HG02759 (cell line): ENCODE measurements around the gene C17orf50.

Experiments used
- ATAC-seq: cut with Tn5 transposase; IDR thresholded peaks from one replicate; pipeline ENCODE4 v1.9.1; 2021; ENCODE audit warnings: mild to moderate bottlenecking, moderate library complexity; ENCODE audit not compliant: unreplicated experiment

The C17orf50 gene

GRCh38 chr17:35733366-35733765 lies 27.3 kb upstream of the C17orf50 start:
- no peak for ATAC-seq

GRCh38 chr17:35734396-35734795 lies 26.3 kb upstream of the C17orf50 start:
- ATAC-seq = no peak

GRCh38 chr17:35735036-35735805 lies 25.5 kb upstream of the C17orf50 start:
- no peak for ATAC-seq

DNA sequence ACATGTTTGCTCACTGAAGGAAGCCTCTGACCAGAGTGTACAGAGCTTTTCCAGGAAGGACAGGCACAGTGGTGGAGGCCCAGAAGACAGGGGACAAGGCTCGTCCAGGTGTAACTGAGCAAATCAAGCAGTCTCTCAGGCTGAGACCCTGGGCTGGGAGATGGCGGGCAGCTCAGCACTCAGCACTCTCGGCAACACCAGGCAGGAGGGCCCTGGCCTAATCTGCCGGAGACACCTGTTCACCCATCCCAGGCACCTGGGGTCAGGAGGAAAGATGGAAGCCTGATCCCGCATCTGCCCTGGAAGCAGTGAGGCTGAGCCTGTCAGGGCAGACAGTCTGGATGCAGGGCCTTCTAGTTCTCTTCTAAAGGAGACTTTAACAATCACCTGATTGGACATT lies 24.5 kb upstream of the C17orf50 start:
- no peak for ATAC-seq

DNA sequence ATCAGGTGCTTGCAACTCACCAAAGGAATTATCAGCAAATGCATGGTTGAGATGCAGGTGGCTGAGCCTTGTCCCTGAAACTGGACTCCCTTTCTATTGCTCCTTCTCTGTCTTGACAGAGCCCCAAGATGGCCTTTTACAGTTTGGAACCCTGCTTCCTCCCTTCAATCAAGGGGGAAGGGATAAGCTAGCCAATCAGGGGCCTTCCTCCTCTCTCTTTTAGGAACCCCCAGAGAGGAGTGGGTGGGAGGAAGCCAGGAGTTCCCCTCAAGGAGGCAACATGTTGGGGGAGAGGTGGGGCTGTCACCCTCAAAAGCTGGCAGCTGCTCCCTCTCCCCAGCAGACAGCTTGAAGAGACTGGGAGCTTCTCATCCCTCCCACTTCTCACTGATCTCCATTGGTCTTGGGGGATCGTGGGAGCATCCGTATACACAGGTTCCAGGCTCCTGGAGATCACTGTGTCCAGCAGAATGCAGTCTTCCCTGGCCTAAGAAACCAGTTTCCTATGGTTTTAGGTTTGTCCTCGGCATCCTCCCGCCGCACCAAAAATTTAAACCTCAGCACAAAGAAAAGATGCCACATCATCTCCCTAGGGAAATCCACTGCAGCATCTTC lies 22.1 kb upstream of the C17orf50 start:
- no peak for ATAC-seq

GRCh38 chr17:35740216-35740615 lies 20.5 kb upstream of the C17orf50 start:
- ATAC-seq = no peak

- no peak for ATAC-seq
These were observed 19.4 kb upstream of the C17orf50 start for GRCh38 chr17:35740997-35741931.

DNA sequence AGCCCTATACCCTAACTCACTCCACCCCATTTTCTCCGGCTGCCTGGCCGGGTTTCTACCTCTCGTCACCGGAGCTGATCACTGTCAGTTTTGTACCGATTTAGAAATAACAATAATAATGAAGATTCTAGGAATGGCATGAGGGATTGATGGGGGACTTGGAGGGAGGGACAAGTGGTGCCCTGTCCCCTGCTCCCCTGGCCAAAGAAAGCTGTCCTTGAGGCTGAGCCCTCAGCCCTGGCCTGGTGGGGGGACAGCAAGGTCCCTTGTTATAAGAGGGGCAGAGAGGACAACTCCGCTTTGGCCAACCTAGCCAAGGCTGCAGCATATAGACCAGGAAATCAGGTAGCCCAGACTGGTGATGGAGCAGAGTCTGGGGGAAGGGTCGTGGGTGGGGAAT lies 18.2 kb upstream of the C17orf50 start:
- no peak for ATAC-seq

DNA sequence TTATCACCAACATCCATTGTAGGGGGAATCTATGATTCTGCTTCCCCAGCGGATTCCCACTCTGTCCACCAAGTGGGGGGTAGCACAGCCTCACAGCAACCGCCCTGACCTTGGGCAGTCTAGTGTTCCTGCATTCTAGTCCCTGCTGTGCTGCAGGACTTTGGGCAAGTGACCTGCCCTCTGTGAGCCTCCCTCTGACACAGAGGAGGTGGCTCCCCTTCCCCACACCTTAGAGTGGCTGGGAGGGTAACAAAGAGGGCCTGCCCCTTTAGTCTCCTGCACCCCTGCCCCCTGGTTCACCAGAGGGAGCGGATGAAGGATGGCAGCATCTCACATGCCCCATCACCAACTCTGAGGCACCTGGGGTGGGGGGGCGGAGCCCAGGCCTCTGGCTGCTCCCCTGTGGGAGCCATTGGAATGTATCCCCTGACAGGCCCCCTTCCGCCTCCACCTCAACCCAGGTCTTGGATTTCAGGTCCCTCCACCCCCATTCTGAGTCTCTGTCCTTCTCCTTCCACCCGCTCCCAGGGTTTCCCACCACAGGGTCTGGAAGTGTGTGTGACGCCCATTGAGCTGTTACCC lies 17.7 kb upstream of the C17orf50 start:
- ATAC-seq = no peak

GRCh38 chr17:35743626-35744328 lies 16.9 kb upstream of the C17orf50 start:
- no peak for ATAC-seq

GRCh38 chr17:35744830-35745229 lies 15.9 kb upstream of the C17orf50 start:
- ATAC-seq = no peak

DNA sequence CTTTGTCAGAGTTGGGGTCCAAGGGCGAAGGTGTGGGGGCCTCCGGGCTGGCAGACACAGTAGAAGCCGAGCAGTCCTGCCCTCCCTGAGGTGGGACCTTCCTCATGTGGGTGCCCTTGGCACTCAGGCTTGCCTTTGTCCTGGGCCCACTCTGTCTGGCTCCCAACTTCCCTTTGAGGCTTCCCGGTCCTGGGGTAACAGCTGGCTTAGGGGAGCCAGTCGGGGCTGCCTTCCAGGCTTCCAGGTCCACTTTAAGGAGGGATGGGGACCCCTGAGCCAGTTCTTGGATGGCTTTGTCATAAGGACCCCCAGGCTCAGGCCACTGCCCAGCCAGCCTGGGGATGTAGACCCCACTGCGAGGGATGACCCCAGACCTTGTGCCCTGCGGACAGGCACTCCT lies 15.4 kb upstream of the C17orf50 start:
- no peak for ATAC-seq

- no peak for ATAC-seq
These were observed 14.9 kb upstream of the C17orf50 start for GRCh38 chr17:35745749-35746320.

DNA sequence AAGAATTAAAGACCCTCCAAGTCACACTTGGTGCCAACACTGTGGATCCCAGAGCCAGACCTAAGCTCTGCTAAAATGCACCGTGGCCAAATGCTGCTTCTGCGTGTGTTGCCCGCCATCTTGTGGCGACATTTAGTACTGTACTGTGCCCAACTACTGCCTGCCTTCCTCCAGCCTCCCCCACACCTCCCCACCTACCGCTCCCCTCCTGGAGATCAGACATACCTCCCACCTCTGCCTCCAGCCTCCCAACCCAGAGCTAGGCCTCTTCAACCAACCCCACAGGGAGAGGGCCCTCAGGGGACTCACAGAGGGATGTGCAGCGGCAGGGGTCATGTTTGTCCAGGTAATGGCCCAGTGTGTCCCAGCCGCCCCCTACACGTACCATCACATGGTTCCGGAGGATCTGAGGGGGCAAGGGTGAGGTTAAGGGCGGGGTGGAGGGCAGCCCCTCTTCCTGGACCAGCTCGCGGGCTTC lies 13.1 kb upstream of the C17orf50 start:
- no peak for ATAC-seq

DNA sequence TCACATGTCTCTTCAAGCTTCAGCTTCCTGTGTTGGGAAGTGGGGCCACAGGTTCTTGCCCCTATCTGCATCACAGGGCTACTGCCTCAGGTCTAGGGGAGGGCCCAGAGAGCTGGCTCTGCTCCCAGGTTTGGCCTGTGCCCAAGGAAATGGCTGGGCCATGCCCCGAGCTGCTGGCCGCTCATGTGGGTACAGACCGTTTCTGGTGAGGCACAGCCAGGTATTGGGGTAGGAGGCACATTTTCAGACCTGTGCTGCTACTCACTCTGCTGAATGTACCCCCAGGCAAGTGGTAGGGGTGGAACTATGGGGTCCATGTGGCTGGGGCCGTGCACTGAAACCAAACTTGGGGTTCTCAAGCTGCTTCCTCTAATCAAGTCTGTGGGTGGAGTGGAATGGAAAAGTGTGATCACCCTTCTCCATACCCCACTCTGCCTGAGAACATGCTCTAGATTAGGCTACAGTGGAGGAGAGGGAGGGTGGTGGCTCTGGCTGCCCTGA lies 12.3 kb upstream of the C17orf50 start:
- ATAC-seq = no peak

DNA sequence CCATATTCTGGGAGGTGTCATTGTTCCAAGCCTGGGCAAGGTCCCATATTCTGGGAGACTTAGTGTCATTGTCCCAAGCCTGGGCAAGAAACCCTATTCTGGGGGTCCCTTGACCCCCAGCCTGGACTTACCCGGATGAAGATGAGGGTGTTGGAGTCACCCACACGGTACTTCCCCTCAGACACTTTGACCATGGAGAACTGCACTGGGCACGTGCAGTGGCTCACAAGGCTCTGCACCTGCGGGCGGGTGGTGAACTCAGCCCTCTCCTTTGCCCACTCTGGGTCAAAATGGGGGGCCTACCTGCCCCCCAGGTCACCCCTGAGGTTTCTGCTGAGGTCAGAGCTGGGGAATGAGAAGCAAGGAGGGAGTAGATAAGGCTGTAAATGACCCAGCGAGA lies 11.7 kb upstream of the C17orf50 start:
- ATAC-seq = no peak

DNA sequence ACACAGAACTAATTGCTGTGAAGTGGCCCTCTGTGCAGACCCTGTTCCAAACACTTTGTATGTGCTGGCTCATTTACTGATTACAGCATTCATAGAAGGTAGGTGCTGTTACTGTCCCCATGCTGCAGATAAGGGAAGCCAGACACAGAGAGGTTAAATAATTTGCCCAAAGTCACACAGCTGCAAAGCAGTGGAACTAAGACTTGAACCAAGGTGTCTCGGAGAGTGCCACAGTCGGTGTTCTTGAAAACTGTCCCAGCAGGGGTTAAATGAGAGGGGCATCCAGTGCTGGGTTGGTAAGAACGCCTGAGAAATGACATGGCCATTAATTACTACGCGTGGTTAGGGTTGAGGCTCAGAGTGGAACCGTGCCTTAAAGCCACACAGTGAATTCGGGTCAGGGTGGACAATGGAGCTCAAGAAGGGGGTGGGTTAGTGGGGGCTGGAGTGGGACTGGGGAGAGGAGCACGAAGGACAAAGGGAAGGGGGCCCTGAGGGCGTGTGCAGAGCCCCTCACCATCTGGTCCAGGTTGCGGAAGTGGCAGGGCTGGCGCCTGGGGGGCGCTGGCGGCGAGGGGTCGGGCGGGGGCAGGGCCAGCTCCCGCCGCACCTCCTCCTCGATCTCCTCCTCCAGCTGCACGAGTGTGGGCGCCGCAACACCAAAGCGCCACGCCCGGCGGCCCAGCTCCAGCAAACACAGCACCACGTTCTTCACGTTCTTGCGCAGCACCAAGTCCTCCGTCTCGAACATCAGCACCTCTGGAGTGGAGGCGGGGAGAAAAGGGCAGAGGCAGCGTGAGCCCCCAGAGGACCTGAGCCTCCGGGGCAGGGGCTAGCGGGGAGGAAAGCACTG lies 10.9 kb upstream of the C17orf50 start:
- ATAC-seq = no peak

GRCh38 chr17:35750526-35751395 lies 9.9 kb upstream of the C17orf50 start:
- ATAC-seq = no peak
